Osteocyte (in vitro differentiated cells): ENCODE results near the gene IPO5. TPM values are rescaled to one million over a fixed set of nuclear protein-coding genes. Genes with fewer than 3 reads are reported as not detected.

Source experiments
- DNase-seq: peaks from one replicate; pipeline ENCODE4 v3.0.0; 2021; ENCODE audit warnings: mixed read lengths; ENCODE audit not compliant: unreplicated experiment; ENCODE audit errors: extremely low spot score
- H3K27ac Mint-ChIP-seq: one replicate; pipeline ENCODE4 v1.8.0; 2021; ENCODE audit warnings: mild to moderate bottlenecking, mixed read lengths; ENCODE audit not compliant: unreplicated experiment
- H3K27me3 Mint-ChIP-seq: one replicate; pipeline ENCODE4 v1.8.0; 2021; ENCODE audit warnings: mixed read lengths; ENCODE audit not compliant: unreplicated experiment
- H3K36me3 Mint-ChIP-seq: one replicate; pipeline ENCODE4 v1.8.0; 2021; ENCODE audit warnings: mixed read lengths; ENCODE audit not compliant: unreplicated experiment
- H3K4me1 Mint-ChIP-seq: one replicate; pipeline ENCODE4 v1.8.0; 2021; ENCODE audit warnings: mixed read lengths; ENCODE audit not compliant: unreplicated experiment
- H3K4me3 Mint-ChIP-seq: one replicate; pipeline ENCODE4 v1.8.0; 2021; ENCODE audit warnings: mild to moderate bottlenecking, moderate library complexity, mixed read lengths; ENCODE audit not compliant: unreplicated experiment
- H3K9me3 Mint-ChIP-seq: one replicate; pipeline ENCODE4 v1.8.0; 2021; ENCODE audit warnings: mixed read lengths; ENCODE audit not compliant: unreplicated experiment
- CTCF ChIP-seq: fragments of 200-600 bp; sonication (generic); IDR thresholded peaks from 2 replicates; pipeline ENCODE4 v1.5.0; 2021; ENCODE audit warnings: antibody characterized with exemption, mild to moderate bottlenecking, moderate library complexity
- total RNA-seq: library from RNA; stranded (reverse); gene quantifications from 2 replicates; pipeline ENCODE4 v1.2.1, GENCODE V29; 2021

IPO5 gene
- total RNA-seq, 1 donor from 2014 or later: 143 TPM

GRCh38 chr13:97913206-97913605 is 40.3 kb upstream of the IPO5 start:
- Mint-ChIP-seq H3K4me3 (no peak overlapping the region), H3K9me3 (peaks cover 20% of the 10 kb centered on the region), H3K36me3 (no peaks in the 10 kb centered on the region), H3K27ac (no peak overlapping the region), H3K4me1 (peaks cover under 1% of the 10 kb centered on the region), H3K27me3 (no peaks in the 10 kb centered on the region)
- no peak for DNase-seq
- no peak for TF ChIP-seq CTCF

GRCh38 chr13:97914540-97914939 is 38.9 kb upstream of the IPO5 start:
- TF ChIP-seq CTCF: no peak
- H3K27me3 Mint-ChIP-seq: no peaks in the 10 kb centered on the region
- no peak for DNase-seq
- H3K27ac Mint-ChIP-seq: no peak overlapping the region
- H3K4me1 Mint-ChIP-seq: peaks cover 8% of the 10 kb centered on the region
- peaks cover 20% of the 10 kb centered on the region for H3K9me3 Mint-ChIP-seq
- H3K4me3 Mint-ChIP-seq: no peak overlapping the region
- no peaks in the 10 kb centered on the region for H3K36me3 Mint-ChIP-seq

GRCh38 chr13:97921176-97921816 is 32.2 kb upstream of the IPO5 start:
- no peaks in the 10 kb centered on the region for H3K36me3 Mint-ChIP-seq
- H3K4me3 Mint-ChIP-seq: no peak overlapping the region
- no peak overlapping the region for H3K27ac Mint-ChIP-seq
- no peaks in the 10 kb centered on the region for H3K27me3 Mint-ChIP-seq
- H3K9me3 Mint-ChIP-seq: peaks cover 2% of the 10 kb centered on the region
- no peak for TF ChIP-seq CTCF
- H3K4me1 Mint-ChIP-seq: peaks cover 13% of the 10 kb centered on the region
- no peak for DNase-seq

GRCh38 chr13:97928301-97928700 is 25.2 kb upstream of the IPO5 start:
- DNase-seq: no peak
- Mint-ChIP-seq H3K27me3 (no peaks in the 10 kb centered on the region), H3K4me1 (no peaks in the 10 kb centered on the region), H3K36me3 (no peaks in the 10 kb centered on the region), H3K9me3 (no peaks in the 10 kb centered on the region), H3K27ac (no peak overlapping the region), H3K4me3 (no peak overlapping the region)
- no peak for TF ChIP-seq CTCF

- no peak for TF ChIP-seq CTCF
- H3K4me3 Mint-ChIP-seq: no peak overlapping the region
- H3K36me3 Mint-ChIP-seq: no peaks in the 10 kb centered on the region
- no peak overlapping the region for H3K27ac Mint-ChIP-seq
- H3K4me1 Mint-ChIP-seq: peaks cover 5% of the 10 kb centered on the region
- DNase-seq: no peak
- H3K27me3 Mint-ChIP-seq: no peaks in the 10 kb centered on the region
- H3K9me3 Mint-ChIP-seq: no peaks in the 10 kb centered on the region
These were observed 21.4 kb upstream of the IPO5 start for GRCh38 chr13:97932036-97932435.
